ENCODE measurements around the gene PARM1.
"Not testable (repeated sequence)": the region's sequence is repeated elsewhere in the genome, so short reads cannot be mapped to it uniquely, and the experiment has no call there.

PARM1 gene

GRCh38 chr4:74994436-74994835 lies 61.5 kb downstream of the PARM1 start:
- DNase-seq, result not testable (repeated sequence)

DNA sequence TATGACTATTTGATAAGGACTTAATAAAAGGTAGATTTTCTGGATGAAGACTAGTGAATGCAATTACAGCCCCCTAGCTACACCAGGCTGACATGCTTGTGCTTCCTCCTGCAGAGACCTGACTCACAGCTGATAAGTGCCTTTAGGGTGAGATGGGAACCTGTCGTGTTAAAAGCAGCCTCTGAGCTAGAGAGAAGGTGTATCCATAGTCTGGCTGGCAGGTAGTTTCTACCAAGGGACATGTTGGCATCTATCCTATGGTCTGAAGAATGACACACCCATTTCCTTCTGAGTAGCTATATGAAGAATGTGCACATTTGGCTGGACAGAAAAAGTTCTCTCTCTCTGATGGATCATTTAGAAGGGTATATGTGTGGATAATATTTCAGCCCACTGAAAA lies 64.1 kb downstream of the PARM1 start:
- DNase-seq, result no peak

DNA sequence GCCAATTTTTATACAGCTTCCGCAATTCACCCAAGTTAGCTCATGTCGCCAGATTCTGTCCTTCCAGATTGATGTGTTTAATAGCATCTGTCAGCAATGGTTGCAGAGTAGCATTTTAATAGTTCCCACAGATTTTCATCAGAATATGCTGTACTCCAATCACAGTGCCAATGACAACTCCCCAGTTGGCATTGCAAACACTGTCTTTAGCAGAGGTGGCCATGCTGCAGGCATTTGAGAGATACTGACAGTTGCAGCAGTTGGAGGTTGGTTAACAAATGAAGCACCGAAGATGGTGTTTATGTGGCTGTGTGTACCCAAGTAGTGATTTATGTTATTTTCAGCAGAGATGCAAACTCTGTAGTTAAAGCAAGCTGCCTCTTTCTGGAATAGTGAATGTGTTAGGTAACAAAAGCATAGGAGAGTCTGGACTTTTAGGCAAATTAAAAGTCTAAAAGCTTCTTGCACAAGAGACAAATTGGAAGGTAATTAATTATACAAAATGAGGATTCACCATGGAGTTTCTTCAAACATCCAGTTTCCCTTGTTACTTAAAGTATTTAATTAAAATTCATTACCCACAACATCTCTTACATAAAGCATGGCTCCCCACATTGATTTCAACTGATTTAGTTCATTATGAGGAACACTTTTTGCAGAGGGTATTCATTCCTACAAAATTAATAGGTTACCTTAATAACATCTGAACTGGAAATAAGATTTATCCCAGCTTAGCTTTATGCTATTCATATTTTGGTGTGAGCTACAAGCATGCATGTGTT lies 65.2 kb downstream of the PARM1 start:
- no peak for DNase-seq

- DNase-seq, result no peak
Measured at GRCh38 chr4:74999714-75000309, 66.9 kb downstream of the PARM1 start.

DNA sequence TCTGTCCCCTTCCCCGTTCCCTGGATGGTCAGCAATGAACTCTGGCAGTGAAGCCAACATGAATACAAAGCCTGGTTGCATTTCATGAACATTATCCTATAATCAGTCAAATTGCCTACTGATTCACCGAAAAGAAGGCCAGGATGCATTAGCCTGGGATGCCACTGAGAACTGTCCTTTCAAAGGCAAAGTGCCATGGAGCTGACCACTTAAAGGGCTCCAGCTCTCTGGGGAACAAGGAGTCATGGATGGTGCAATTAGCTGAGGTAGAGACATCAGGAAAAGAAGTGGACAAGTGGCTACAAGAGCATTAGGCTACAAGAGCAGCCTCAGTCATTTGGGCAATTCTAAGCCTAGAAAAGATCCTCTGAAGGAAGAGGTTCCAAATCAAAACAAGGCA lies 69.0 kb downstream of the PARM1 start:
- no peak for DNase-seq

GRCh38 chr4:75002381-75002780 lies 69.5 kb downstream of the PARM1 start:
- DNase-seq, result no peak

DNA sequence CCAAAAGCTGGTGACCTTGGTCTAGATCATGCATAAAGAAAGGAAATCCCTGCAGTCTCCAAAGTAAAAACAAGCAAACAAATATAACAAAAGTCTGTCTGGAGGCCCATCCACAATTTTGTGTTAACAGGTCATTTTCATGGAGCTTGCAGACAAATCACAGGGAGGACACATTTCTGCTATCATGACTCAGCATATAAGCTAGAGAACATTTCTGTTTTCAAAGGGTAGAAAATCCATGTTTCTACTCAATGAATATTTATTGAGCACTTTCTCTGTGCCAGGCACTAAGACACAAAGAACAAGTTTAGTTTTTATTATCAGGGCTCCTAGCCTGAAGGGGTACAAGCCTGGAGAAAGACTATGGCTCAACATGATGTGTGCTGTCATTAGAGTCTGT lies 71.1 kb downstream of the PARM1 start:
- DNase-seq, result no peak

DNA sequence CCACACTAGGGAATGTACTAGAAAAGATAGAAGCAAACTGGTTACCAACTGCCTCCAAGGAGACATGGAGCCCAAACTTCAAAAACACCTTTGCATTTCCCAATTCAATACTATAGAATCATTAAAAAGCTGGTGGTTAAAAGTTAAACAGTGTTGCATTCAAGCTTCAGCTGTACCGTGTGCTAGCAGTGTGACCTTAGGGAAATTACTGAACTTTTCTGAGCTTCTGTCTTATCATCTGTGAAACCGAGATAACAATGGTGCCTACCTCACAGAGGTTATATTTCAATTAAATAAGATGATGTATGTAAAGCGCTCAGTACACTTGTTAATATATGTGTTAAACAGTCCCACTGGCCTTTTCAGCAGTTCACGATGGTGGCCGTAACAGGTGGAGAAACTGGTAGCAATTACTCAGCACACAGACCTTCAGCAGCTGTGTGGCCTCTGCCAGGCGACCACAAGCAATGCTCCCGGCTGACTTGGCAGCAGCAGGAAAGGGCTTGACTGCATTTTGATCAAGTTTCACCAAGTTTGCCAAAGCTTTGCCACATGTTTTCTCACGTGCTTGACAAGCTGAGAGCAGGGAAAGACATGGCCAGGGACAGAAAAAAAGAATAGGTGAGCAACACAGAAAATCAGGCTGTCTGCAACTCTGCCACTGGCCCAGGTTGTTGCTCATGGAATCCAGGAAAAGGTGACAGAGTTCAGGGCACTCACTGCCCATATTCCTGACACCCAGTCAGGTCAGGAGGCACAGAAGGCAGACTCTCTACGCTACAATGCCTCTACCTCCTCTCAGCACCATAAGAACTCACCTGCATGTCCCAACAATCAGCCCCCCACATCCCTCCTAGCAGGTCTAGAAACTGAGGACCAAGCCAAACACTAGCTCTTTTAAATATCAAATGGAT lies 72.1 kb downstream of the PARM1 start:
- DNase-seq, result no peak

- no peak for DNase-seq
Measured at GRCh38 chr4:75005727-75006126, 72.8 kb downstream of the PARM1 start.

DNA sequence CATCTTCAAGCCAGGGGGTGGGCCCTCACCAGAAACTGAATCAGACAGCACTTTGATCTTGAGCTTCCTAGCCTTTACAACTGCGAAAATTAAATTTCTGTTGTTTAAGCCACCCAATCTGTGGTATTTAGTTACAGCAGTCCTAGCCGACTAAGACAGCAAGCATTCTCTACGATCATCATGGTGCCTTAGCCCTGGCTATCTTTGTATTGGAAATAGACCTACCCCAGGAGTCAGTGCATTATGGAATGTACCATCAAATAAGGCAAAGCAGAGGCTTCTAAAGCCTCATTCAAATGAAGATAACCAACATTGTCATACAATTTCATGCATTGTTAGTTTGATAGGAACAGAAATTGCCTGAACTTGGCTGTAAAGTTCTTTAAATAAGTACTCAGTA lies 75.0 kb downstream of the PARM1 start:
- no peak for DNase-seq

DNA sequence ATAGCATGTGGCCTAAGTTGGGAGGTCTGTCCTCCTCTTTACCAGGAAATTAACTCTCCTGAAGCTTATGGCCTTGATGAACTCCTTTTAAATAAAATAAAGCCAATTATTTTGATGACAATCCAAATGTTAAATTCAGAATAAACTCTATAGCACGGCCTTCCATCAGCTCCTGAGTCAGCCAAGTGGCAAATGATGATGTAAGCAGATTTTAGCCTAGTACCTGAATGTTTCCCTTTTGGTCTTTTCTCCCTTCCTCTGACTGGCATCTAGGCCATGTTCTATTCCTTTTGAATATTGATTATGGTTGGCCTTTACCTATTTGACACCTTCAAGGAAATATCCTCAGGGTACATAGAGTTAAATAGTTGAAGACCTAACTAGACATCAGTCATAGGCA lies 76.2 kb downstream of the PARM1 start:
- no peak for DNase-seq

DNA sequence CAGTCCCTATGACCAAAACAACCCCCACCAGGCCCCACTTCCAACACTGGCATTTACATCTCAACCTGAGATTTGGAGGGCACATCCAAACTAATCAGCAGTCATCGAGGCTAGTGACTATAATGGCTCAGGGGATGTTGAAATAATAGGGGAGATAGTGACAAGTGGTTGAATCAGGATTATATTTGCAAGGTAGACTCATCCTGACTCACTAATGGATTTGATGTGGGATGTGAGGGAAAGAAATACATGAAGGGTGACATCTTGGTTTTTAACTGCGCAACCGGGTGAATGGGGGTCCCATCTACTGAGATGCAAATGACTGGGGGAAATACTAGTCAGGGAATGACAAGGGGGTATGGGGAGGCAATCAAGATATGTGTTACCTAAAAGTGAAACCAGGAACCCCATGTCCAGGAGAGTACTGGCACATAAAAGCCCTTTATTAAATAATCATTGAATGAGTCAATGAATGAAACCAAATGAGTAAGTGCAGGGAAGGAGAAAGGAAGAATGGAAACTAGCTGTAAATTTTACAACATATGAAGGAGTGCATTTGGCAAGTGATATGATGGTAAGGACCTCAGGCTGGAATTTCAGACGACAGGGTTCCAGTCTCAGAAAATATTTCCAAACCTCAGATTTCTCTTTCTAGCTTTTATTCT lies 78.3 kb downstream of the PARM1 start:
- DNase-seq, result no peak

DNA sequence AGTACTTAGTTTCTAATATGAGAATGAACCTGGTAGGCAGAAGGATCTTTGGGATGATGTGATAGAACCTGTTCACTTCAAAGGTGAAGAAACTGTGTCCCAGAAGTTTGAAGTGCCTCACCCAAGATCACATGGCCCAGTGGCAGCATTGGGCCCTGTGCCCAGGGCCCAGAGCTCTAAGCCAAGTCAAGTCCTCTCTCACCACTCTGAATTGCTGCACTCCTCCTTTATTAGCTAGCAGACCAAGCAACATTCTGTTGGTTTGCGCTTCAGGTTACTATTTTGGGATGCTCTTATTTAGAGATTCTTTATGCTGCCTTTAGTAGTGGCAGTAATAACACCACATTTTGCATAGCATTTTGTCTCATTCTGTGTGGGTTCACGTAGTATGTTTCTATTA lies 82.7 kb downstream of the PARM1 start:
- no peak for DNase-seq

- DNase-seq, result no peak
Measured at GRCh38 chr4:75016472-75016871, 83.6 kb downstream of the PARM1 start.

- DNase-seq, result no peak
Measured at GRCh38 chr4:75018811-75019479, 86.0 kb downstream of the PARM1 start.

GRCh38 chr4:75025431-75025830 lies 92.5 kb downstream of the PARM1 start:
- peak in 1 of 3 donors; percentile 29 for DNase-seq

DNA sequence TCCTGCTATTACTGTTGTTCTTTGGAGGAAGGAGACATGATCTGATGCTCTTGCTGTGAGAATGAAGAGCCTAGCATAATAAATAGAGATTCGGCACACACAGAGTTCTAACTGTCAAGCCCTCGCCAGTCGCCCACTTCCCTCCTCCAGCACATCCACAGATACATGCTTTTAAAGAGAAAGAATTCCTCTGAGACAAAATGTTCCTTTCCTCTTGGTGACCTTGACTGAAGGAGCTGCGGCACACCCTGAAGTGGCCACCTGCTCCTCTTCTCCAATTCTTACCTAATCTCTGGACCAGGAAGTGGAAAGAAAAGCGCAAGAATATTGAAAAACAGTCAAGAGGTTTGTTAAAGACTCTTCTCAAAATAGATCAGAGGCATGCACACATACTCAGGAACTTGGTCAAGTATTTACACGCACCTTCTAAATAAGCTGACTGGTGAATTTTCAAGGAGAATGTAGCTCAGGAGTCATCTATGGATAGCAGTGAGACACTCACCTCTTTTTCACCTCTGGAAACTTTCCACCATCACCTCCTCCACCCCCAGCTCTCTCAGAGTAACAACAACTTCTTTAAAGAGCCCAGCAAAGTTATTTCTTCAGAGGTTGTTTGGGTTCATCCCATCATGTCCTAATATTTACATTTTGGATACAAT lies 95.4 kb downstream of the PARM1 start:
- no peak for DNase-seq

DNA sequence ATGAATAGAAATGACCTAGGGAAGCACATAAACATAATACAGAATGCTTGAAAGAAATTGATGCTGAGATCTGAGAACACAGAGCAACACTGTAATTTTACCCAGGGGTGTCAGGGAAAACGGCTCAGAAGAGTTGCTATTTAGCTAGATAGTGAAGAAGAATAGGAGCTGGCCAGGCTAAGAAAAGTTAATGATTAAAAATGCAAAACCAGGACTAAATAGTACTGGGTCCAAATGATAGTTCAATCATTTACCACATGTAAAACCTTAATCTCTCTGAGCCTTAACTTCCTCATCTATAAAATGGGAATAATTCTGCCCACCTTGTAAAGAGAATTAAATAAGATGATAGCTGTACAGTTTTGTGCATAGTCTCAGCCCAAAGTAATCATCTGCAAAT lies 97.1 kb downstream of the PARM1 start:
- DNase-seq, result no peak

GRCh38 chr4:75030649-75031235 lies 97.8 kb downstream of the PARM1 start:
- peak; percentile 78 to 86 (median 83) for DNase-seq

DNA sequence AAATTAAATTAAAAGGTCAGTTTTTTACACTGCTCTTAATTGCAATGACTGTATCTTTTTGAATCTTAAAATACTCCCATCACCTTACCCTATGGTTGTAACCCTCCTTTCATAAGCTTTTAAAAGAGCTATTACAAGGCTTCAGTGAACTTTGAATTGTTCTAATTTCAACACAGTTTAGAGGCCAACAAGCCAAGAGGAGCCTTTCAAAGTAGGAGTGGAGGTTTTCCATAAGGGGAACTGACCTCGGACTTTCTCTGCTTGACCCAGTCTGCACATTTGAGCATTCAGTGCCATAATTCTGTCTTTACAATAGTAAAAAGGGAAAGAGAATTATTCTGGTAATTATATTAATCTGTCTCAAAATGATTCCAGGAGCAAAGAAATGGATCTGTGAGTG lies 98.9 kb downstream of the PARM1 start:
- no peak for DNase-seq

DNA sequence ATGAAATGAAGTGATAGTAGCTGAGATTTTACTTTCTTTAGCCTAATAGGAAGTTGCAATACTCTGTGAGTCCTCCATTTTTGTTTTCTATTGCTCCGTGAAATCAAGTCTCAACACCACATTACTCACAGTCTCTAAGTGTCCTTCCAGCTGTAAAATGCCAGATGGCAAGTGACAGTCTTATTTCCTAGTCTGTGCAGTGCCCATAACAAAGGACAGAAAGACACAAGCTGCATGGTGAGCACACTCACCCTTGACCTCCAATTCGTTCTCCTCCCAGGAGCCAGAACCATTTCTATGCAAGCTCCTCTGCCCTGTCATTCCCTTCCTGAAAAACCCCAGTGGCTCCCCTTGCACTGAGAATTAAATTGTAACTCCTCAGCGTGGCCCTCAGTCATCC lies 101.6 kb downstream of the PARM1 start:
- DNase-seq, result no peak

- no peak for DNase-seq
Measured at GRCh38 chr4:75035321-75035720, 102.4 kb downstream of the PARM1 start.

All from suppressor macrophage treated with lipopolysaccharide for 1 hour (primary cell).